Measurements from ENCODE around the gene ELOVL6. TPM values are rescaled to one million over a fixed set of nuclear protein-coding genes. Genes with fewer than 3 reads are reported as not detected.

ELOVL6 gene
- polyA plus RNA-seq, 1 donor from 2014 or later, result 21.3 TPM

GRCh38 chr4:110247591-110247990, 49.2 kb upstream of the ELOVL6 start:
- H3K4me3 ChIP-seq (ENCODE audit: low read length), result no peak overlapping the region
- H3K79me2 ChIP-seq (replicated peaks; ENCODE audit: insufficient read depth, low read length), result no peaks in the 10 kb centered on the region
- H3K36me3 ChIP-seq (ENCODE audit: insufficient read depth, low read length), result no peaks in the 10 kb centered on the region
- H3K27me3 ChIP-seq (ENCODE audit: insufficient read depth, low read depth, low read length), result no peaks in the 10 kb centered on the region
- no peaks in the 10 kb centered on the region for H3K9me3 ChIP-seq (ENCODE audit: low read length)
- H3K27ac ChIP-seq (ENCODE audit: low read length), result no peak overlapping the region
- no peak overlapping the region for H3K4me2 ChIP-seq (ENCODE audit: low read length)
- H4K20me1 ChIP-seq (ENCODE audit: insufficient read depth), result no peaks in the 10 kb centered on the region
- no peaks in the 10 kb centered on the region for H3K9me2 ChIP-seq (ENCODE audit: insufficient read depth, low read length)
- TF ChIP-seq POLR2AphosphoS5 (IDR thresholded peaks at IDR 0.05) (no peak), EP300 (conservative IDR thresholded peaks at IDR 0.05; ENCODE audit: poor library complexity, severe bottlenecking) (no peak), SMC3 (conservative IDR thresholded peaks at IDR 0.05; ENCODE audit: poor library complexity) (no peak), EZH2 (IDR thresholded peaks at IDR 0.05; ENCODE audit: borderline replicate concordance, insufficient read depth, low read length, poor library complexity, severe bottlenecking) (no peak), TAF1 (IDR thresholded peaks at IDR 0.05; ENCODE audit: low read depth) (no peak), MXI1 (conservative IDR thresholded peaks at IDR 0.05; ENCODE audit: poor library complexity, severe bottlenecking) (no peak), CTCF (IDR thresholded peaks at IDR 0.05; ENCODE audit: poor library complexity, severe bottlenecking) (no peak)
- H2AFZ ChIP-seq (ENCODE audit: low read depth, low read length), result no peak overlapping the region
- H3K9ac ChIP-seq (ENCODE audit: low read length), result no peak overlapping the region
- H3F3A ChIP-seq (ENCODE audit: insufficient read depth, low read length, poor library complexity, severe bottlenecking), result no peaks in the 10 kb centered on the region

GRCh38 chr4:110245577-110245976, 47.2 kb upstream of the ELOVL6 start:
- Histone ChIP-seq H3K27me3 (ENCODE audit: insufficient read depth, low read depth, low read length) (no peaks in the 10 kb centered on the region), H3K9me3 (ENCODE audit: low read length) (no peaks in the 10 kb centered on the region), H3K9me2 (ENCODE audit: insufficient read depth, low read length) (no peaks in the 10 kb centered on the region), H4K20me1 (ENCODE audit: insufficient read depth) (no peaks in the 10 kb centered on the region), H3F3A (ENCODE audit: insufficient read depth, low read length, poor library complexity, severe bottlenecking) (no peaks in the 10 kb centered on the region), H3K9ac (ENCODE audit: low read length) (no peak overlapping the region), H2AFZ (ENCODE audit: low read depth, low read length) (no peak overlapping the region), H3K4me2 (ENCODE audit: low read length) (no peak overlapping the region), H3K36me3 (ENCODE audit: insufficient read depth, low read length) (no peaks in the 10 kb centered on the region), H3K4me3 (ENCODE audit: low read length) (no peak overlapping the region), H3K79me2 (replicated peaks; ENCODE audit: insufficient read depth, low read length) (no peaks in the 10 kb centered on the region), H3K27ac (ENCODE audit: low read length) (no peak overlapping the region)
- TF ChIP-seq MXI1 (conservative IDR thresholded peaks at IDR 0.05; ENCODE audit: poor library complexity, severe bottlenecking) (no peak), EP300 (conservative IDR thresholded peaks at IDR 0.05; ENCODE audit: poor library complexity, severe bottlenecking) (no peak), CTCF (IDR thresholded peaks at IDR 0.05; ENCODE audit: poor library complexity, severe bottlenecking) (no peak), REST (IDR thresholded peaks at IDR 0.05; ENCODE audit: borderline replicate concordance) (no peak), RAD21 (conservative IDR thresholded peaks at IDR 0.05) (no peak), SMC3 (conservative IDR thresholded peaks at IDR 0.05; ENCODE audit: poor library complexity) (no peak), POLR2AphosphoS5 (IDR thresholded peaks at IDR 0.05) (no peak), TAF1 (IDR thresholded peaks at IDR 0.05; ENCODE audit: low read depth) (no peak), EZH2 (IDR thresholded peaks at IDR 0.05; ENCODE audit: borderline replicate concordance, insufficient read depth, low read length, poor library complexity, severe bottlenecking) (no peak)
